ENCODE data around the gene JMJD1C.

JMJD1C gene

GRCh38 chr10:63376560-63377304 is 89.0 kb downstream of the JMJD1C start:
- Histone ChIP-seq H3K9me3 (ENCODE audit: control insufficient read depth, insufficient read depth, low read length) (no peaks in the 10 kb centered on the region), H3K27me3 (ENCODE audit: control insufficient read depth, insufficient read depth, low read length) (no peaks in the 10 kb centered on the region), H3K27ac (ENCODE audit: low read depth, low read length) (no peak overlapping the region), H3K36me3 (ENCODE audit: control insufficient read depth, insufficient read depth, low read length) (peaks cover 17% of the 10 kb centered on the region), H3K4me1 (ENCODE audit: control insufficient read depth, insufficient read depth, low read length) (no peaks in the 10 kb centered on the region), H3K9ac (ENCODE audit: low read depth, low read length) (no peak overlapping the region), H3K4me3 (ENCODE audit: low read depth, low read length) (no peak overlapping the region)

GRCh38 chr10:63375859-63376258 is 89.9 kb downstream of the JMJD1C start:
- Histone ChIP-seq H3K4me3 (ENCODE audit: low read depth, low read length) (no peak overlapping the region), H3K9ac (ENCODE audit: low read depth, low read length) (no peak overlapping the region), H3K27me3 (ENCODE audit: control insufficient read depth, insufficient read depth, low read length) (no peaks in the 10 kb centered on the region), H3K36me3 (ENCODE audit: control insufficient read depth, insufficient read depth, low read length) (peaks cover 17% of the 10 kb centered on the region), H3K4me1 (ENCODE audit: control insufficient read depth, insufficient read depth, low read length) (no peaks in the 10 kb centered on the region), H3K27ac (ENCODE audit: low read depth, low read length) (no peak overlapping the region), H3K9me3 (ENCODE audit: control insufficient read depth, insufficient read depth, low read length) (no peaks in the 10 kb centered on the region)

GRCh38 chr10:63375458-63375857 is 90.3 kb downstream of the JMJD1C start:
- no peak overlapping the region for H3K27ac ChIP-seq (ENCODE audit: low read depth, low read length)
- peaks cover 17% of the 10 kb centered on the region for H3K36me3 ChIP-seq (ENCODE audit: control insufficient read depth, insufficient read depth, low read length)
- no peak overlapping the region for H3K9ac ChIP-seq (ENCODE audit: low read depth, low read length)
- no peaks in the 10 kb centered on the region for H3K27me3 ChIP-seq (ENCODE audit: control insufficient read depth, insufficient read depth, low read length)
- H3K4me3 ChIP-seq (ENCODE audit: low read depth, low read length), result no peak overlapping the region
- H3K4me1 ChIP-seq (ENCODE audit: control insufficient read depth, insufficient read depth, low read length), result no peaks in the 10 kb centered on the region
- no peaks in the 10 kb centered on the region for H3K9me3 ChIP-seq (ENCODE audit: control insufficient read depth, insufficient read depth, low read length)

GRCh38 chr10:63374991-63375390 is 90.8 kb downstream of the JMJD1C start:
- Histone ChIP-seq H3K9ac (ENCODE audit: low read depth, low read length) (no peak overlapping the region), H3K27me3 (ENCODE audit: control insufficient read depth, insufficient read depth, low read length) (no peaks in the 10 kb centered on the region), H3K4me1 (ENCODE audit: control insufficient read depth, insufficient read depth, low read length) (no peaks in the 10 kb centered on the region), H3K4me3 (ENCODE audit: low read depth, low read length) (no peak overlapping the region), H3K36me3 (ENCODE audit: control insufficient read depth, insufficient read depth, low read length) (peaks cover 14% of the 10 kb centered on the region), H3K27ac (ENCODE audit: low read depth, low read length) (no peak overlapping the region), H3K9me3 (ENCODE audit: control insufficient read depth, insufficient read depth, low read length) (no peaks in the 10 kb centered on the region)

- no peak overlapping the region for H3K27ac ChIP-seq (ENCODE audit: low read depth, low read length)
- H3K9ac ChIP-seq (ENCODE audit: low read depth, low read length), result no peak overlapping the region
- H3K4me3 ChIP-seq (ENCODE audit: low read depth, low read length), result no peak overlapping the region
- H3K27me3 ChIP-seq (ENCODE audit: control insufficient read depth, insufficient read depth, low read length), result no peaks in the 10 kb centered on the region
- H3K9me3 ChIP-seq (ENCODE audit: control insufficient read depth, insufficient read depth, low read length), result no peaks in the 10 kb centered on the region
- H3K4me1 ChIP-seq (ENCODE audit: control insufficient read depth, insufficient read depth, low read length), result no peaks in the 10 kb centered on the region
- H3K36me3 ChIP-seq (ENCODE audit: control insufficient read depth, insufficient read depth, low read length), result 0 out of 2 replicates have a peak, but pooled peaks cover 5% of the 10 kb centered on the region
Measured at GRCh38 chr10:63373176-63373575, 92.6 kb downstream of the JMJD1C start.

GRCh38 chr10:63369711-63370110 is 96.1 kb downstream of the JMJD1C start:
- no peaks in the 10 kb centered on the region for H3K9me3 ChIP-seq (ENCODE audit: control insufficient read depth, insufficient read depth, low read length)
- no peaks in the 10 kb centered on the region for H3K36me3 ChIP-seq (ENCODE audit: control insufficient read depth, insufficient read depth, low read length)
- no peaks in the 10 kb centered on the region for H3K27me3 ChIP-seq (ENCODE audit: control insufficient read depth, insufficient read depth, low read length)
- no peak overlapping the region for H3K4me3 ChIP-seq (ENCODE audit: low read depth, low read length)
- H3K9ac ChIP-seq (ENCODE audit: low read depth, low read length), result no peak overlapping the region
- H3K4me1 ChIP-seq (ENCODE audit: control insufficient read depth, insufficient read depth, low read length), result peaks cover 10% of the 10 kb centered on the region
- H3K27ac ChIP-seq (ENCODE audit: low read depth, low read length), result no peak overlapping the region

- no peak overlapping the region for H3K27ac ChIP-seq (ENCODE audit: low read depth, low read length)
- no peak overlapping the region for H3K9ac ChIP-seq (ENCODE audit: low read depth, low read length)
- no peak overlapping the region for H3K4me3 ChIP-seq (ENCODE audit: low read depth, low read length)
- peaks cover 10% of the 10 kb centered on the region for H3K4me1 ChIP-seq (ENCODE audit: control insufficient read depth, insufficient read depth, low read length)
- no peaks in the 10 kb centered on the region for H3K36me3 ChIP-seq (ENCODE audit: control insufficient read depth, insufficient read depth, low read length)
- no peaks in the 10 kb centered on the region for H3K9me3 ChIP-seq (ENCODE audit: control insufficient read depth, insufficient read depth, low read length)
- H3K27me3 ChIP-seq (ENCODE audit: control insufficient read depth, insufficient read depth, low read length), result no peaks in the 10 kb centered on the region
Measured at GRCh38 chr10:63368365-63368764, 97.4 kb downstream of the JMJD1C start.

GRCh38 chr10:63366933-63367332 is 98.8 kb downstream of the JMJD1C start:
- peaks cover 10% of the 10 kb centered on the region for H3K4me1 ChIP-seq (ENCODE audit: control insufficient read depth, insufficient read depth, low read length)
- no peak overlapping the region for H3K27ac ChIP-seq (ENCODE audit: low read depth, low read length)
- H3K36me3 ChIP-seq (ENCODE audit: control insufficient read depth, insufficient read depth, low read length), result no peaks in the 10 kb centered on the region
- H3K9ac ChIP-seq (ENCODE audit: low read depth, low read length), result no peak overlapping the region
- no peak overlapping the region for H3K4me3 ChIP-seq (ENCODE audit: low read depth, low read length)
- H3K27me3 ChIP-seq (ENCODE audit: control insufficient read depth, insufficient read depth, low read length), result no peaks in the 10 kb centered on the region
- no peaks in the 10 kb centered on the region for H3K9me3 ChIP-seq (ENCODE audit: control insufficient read depth, insufficient read depth, low read length)

- Histone ChIP-seq H3K36me3 (ENCODE audit: control insufficient read depth, insufficient read depth, low read length) (no peaks in the 10 kb centered on the region), H3K27me3 (ENCODE audit: control insufficient read depth, insufficient read depth, low read length) (no peaks in the 10 kb centered on the region), H3K9me3 (ENCODE audit: control insufficient read depth, insufficient read depth, low read length) (no peaks in the 10 kb centered on the region), H3K9ac (ENCODE audit: low read depth, low read length) (no peak overlapping the region), H3K4me3 (ENCODE audit: low read depth, low read length) (no peak overlapping the region), H3K4me1 (ENCODE audit: control insufficient read depth, insufficient read depth, low read length) (peaks cover 10% of the 10 kb centered on the region), H3K27ac (ENCODE audit: low read depth, low read length) (peak overlapping the region; percentile 6)
Measured at GRCh38 chr10:63365976-63366765, 99.6 kb downstream of the JMJD1C start.

GRCh38 chr10:63364918-63365317 is 100.9 kb downstream of the JMJD1C start:
- no peaks in the 10 kb centered on the region for H3K9me3 ChIP-seq (ENCODE audit: control insufficient read depth, insufficient read depth, low read length)
- H3K36me3 ChIP-seq (ENCODE audit: control insufficient read depth, insufficient read depth, low read length), result no peaks in the 10 kb centered on the region
- H3K27ac ChIP-seq (ENCODE audit: low read depth, low read length), result no peak overlapping the region
- H3K4me1 ChIP-seq (ENCODE audit: control insufficient read depth, insufficient read depth, low read length), result peaks cover 10% of the 10 kb centered on the region
- no peak overlapping the region for H3K9ac ChIP-seq (ENCODE audit: low read depth, low read length)
- H3K4me3 ChIP-seq (ENCODE audit: low read depth, low read length), result no peak overlapping the region
- no peaks in the 10 kb centered on the region for H3K27me3 ChIP-seq (ENCODE audit: control insufficient read depth, insufficient read depth, low read length)

GRCh38 chr10:63363951-63364350 is 101.8 kb downstream of the JMJD1C start:
- Histone ChIP-seq H3K9me3 (ENCODE audit: control insufficient read depth, insufficient read depth, low read length) (no peaks in the 10 kb centered on the region), H3K9ac (ENCODE audit: low read depth, low read length) (no peak overlapping the region), H3K4me3 (ENCODE audit: low read depth, low read length) (no peak overlapping the region), H3K4me1 (ENCODE audit: control insufficient read depth, insufficient read depth, low read length) (peaks cover 10% of the 10 kb centered on the region), H3K27me3 (ENCODE audit: control insufficient read depth, insufficient read depth, low read length) (no peaks in the 10 kb centered on the region), H3K36me3 (ENCODE audit: control insufficient read depth, insufficient read depth, low read length) (no peaks in the 10 kb centered on the region), H3K27ac (ENCODE audit: low read depth, low read length) (no peak overlapping the region)

Data from HUES48 (cell line).